ENCODE measurements around the gene ACSF3. TPM values are rescaled to one million over a fixed set of nuclear protein-coding genes. Genes with fewer than 3 reads are reported as not detected.

Gene ACSF3
- total RNA-seq, 4 donors from 2014 or later, result 29.9 to 48.0 (median 40.3) TPM

GRCh38 chr16:89117975-89118289 lies 24.3 kb downstream of the ACSF3 start:
- no peak overlapping the region for H3K27ac ChIP-seq
- 86 to 90% methylated on average over 19 of the region's 19 CpGs for WGBS, 2 donors
- no peaks in the 10 kb centered on the region for H3K27me3 ChIP-seq
- peaks cover 0 to 14% (median 4%) of the 10 kb centered on the region in 4 donors for H3K4me1 ChIP-seq
- no peak overlapping the region for H3K4me3 ChIP-seq
- no peak for DNase-seq (ENCODE audit: low spot score in 2 of 2)
- TF ChIP-seq CTCF (IDR thresholded peaks at IDR 0.05) (no peak), POLR2A (IDR thresholded peaks at IDR 0.05) (no peak), EP300 (IDR thresholded peaks at IDR 0.05) (no peak)
- H3K36me3 ChIP-seq, result peaks cover 3 to 100% (median 8%) of the 10 kb centered on the region in 3 donors
- no peaks in the 10 kb centered on the region for H3K9me3 ChIP-seq

DNA sequence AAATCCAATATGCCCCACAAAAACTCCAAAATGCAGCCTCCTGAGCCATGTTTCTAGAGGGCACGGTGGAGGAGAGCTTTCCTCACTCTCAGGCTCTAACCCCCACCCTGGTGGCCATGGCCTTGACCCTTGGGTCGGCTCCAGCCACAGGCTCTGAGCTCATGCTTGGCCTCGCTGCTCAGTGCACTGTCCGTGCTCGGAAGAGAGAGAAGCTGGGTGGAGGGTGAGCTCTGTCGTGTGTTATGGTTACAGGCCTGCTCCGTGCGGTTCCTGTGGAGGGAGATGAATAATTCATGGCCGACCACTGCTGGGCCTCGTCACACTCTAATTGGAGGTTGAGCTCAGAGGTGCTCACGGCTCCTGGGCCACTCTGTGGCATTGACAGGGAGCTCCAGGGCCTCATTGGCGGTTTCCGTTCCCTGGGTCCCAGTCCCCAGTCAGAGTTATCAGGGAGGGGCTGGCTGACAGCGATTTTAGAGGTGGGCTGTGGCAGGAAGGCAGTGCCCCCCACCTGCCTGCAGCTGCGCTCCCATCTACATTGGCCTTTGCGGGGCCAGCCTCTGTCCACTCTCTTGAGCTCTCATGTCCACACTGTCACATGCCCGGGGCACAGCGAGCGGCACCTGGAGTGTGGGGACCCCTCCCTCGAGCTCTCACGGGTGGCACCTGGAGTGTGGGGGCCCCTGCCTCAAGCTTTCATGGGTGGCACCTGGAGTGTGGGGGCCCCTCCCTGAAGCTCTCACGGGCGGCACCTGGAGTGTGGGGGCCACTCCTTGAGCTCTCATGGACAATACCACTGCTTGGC lies 24.9 kb downstream of the ACSF3 start:
- H3K4me3 ChIP-seq, result no peak overlapping the region
- WGBS, 2 donors, result 66 to 73% methylated on average over 21 to 23 of the region's 23 CpGs
- H3K9me3 ChIP-seq, result no peaks in the 10 kb centered on the region
- no peaks in the 10 kb centered on the region for H3K27me3 ChIP-seq
- no peak overlapping the region for H3K27ac ChIP-seq
- TF ChIP-seq POLR2A (IDR thresholded peaks at IDR 0.05), result no peak
- no peak for TF ChIP-seq EP300 (IDR thresholded peaks at IDR 0.05)
- no peak for TF ChIP-seq CTCF (IDR thresholded peaks at IDR 0.05)
- H3K4me1 ChIP-seq, result peaks cover 0 to 14% (median 4%) of the 10 kb centered on the region in 4 donors
- no peak for DNase-seq (ENCODE audit: low spot score in 2 of 2)
- peaks cover 2 to 100% (median 8%) of the 10 kb centered on the region in 3 donors for H3K36me3 ChIP-seq

- peaks cover 0 to 11% (median 4%) of the 10 kb centered on the region in 4 donors for H3K4me1 ChIP-seq
- WGBS, 2 donors, result 81 to 86% methylated on average over 19 to 24 of the region's 24 CpGs
- H3K27me3 ChIP-seq, result no peaks in the 10 kb centered on the region
- no peak for TF ChIP-seq EP300 (IDR thresholded peaks at IDR 0.05)
- no peak for TF ChIP-seq POLR2A (IDR thresholded peaks at IDR 0.05)
- no peak for TF ChIP-seq CTCF (IDR thresholded peaks at IDR 0.05)
- no peak overlapping the region for H3K27ac ChIP-seq
- peaks cover 0 to 100% (median 8%) of the 10 kb centered on the region in 3 donors for H3K36me3 ChIP-seq
- no peak overlapping the region for H3K4me3 ChIP-seq
- no peaks in the 10 kb centered on the region for H3K9me3 ChIP-seq
- no peak for DNase-seq (ENCODE audit: low spot score in 2 of 2)
These were observed 25.5 kb downstream of the ACSF3 start for GRCh38 chr16:89119166-89119621.

GRCh38 chr16:89119661-89120141 lies 26.0 kb downstream of the ACSF3 start:
- no peak for DNase-seq (ENCODE audit: low spot score in 2 of 2)
- Histone ChIP-seq H3K4me3 (no peak overlapping the region), H3K27me3 (no peaks in the 10 kb centered on the region), H3K27ac (no peak overlapping the region), H3K36me3 (peaks cover 0 to 99% (median 8%) of the 10 kb centered on the region in 3 donors), H3K9me3 (no peaks in the 10 kb centered on the region), H3K4me1 (peaks cover 0 to 8% (median 3%) of the 10 kb centered on the region in 4 donors)
- TF ChIP-seq EP300 (IDR thresholded peaks at IDR 0.05) (no peak), POLR2A (IDR thresholded peaks at IDR 0.05) (no peak), CTCF (IDR thresholded peaks at IDR 0.05) (no peak)
- WGBS, 2 donors, result 81 to 89% methylated on average over 21 to 24 of the region's 31 CpGs

- no peak for DNase-seq (ENCODE audit: low spot score in 2 of 2)
- Histone ChIP-seq H3K9me3 (peaks cover 0 to 1% (median 0%) of the 10 kb centered on the region in 4 donors), H3K36me3 (peaks cover 0 to 99% (median 8%) of the 10 kb centered on the region in 3 donors), H3K4me1 (peaks cover 0 to 3% (median 1%) of the 10 kb centered on the region in 4 donors), H3K4me3 (no peak overlapping the region), H3K27ac (no peak overlapping the region), H3K27me3 (no peaks in the 10 kb centered on the region)
- 92 to 95% methylated on average over 14 of the region's 14 CpGs for WGBS, 2 donors
- TF ChIP-seq CTCF (IDR thresholded peaks at IDR 0.05) (no peak), EP300 (IDR thresholded peaks at IDR 0.05) (no peak), POLR2A (IDR thresholded peaks at IDR 0.05) (no peak)
These were observed 26.6 kb downstream of the ACSF3 start for GRCh38 chr16:89120281-89120680.
